AG08395 (cell line): Measurements from ENCODE around the gene LHFPL4.
A peak's percentile ranks its signal among the peaks of the same experiment; 100 is the strongest.
"Not testable (repeated sequence)": the region's sequence is repeated elsewhere in the genome, so short reads cannot be mapped to it uniquely, and the experiment has no call there.

ENCODE experiments used
- DNase-seq: peaks from one replicate; pipeline ENCODE4 v3.0.0; 2012; ENCODE audit warnings: mixed read lengths, low spot score

The LHFPL4 gene

GRCh38 chr3:9536212-9536611 lies 17.4 kb downstream of the LHFPL4 start:
- no peak for DNase-seq

GRCh38 chr3:9534429-9534828 lies 19.2 kb downstream of the LHFPL4 start:
- DNase-seq = no peak

- DNase-seq = no peak
Observed at GRCh38 chr3:9525078-9525477, 28.5 kb downstream of the LHFPL4 start.

- no peak for DNase-seq
Observed at GRCh38 chr3:9514956-9515355, 38.7 kb downstream of the LHFPL4 start.

- DNase-seq = no peak
Observed at GRCh38 chr3:9514306-9514705, 39.3 kb downstream of the LHFPL4 start.

- DNase-seq = no peak
Observed at GRCh38 chr3:9512456-9513045, 41.1 kb downstream of the LHFPL4 start.

- DNase-seq = no peak
Observed at GRCh38 chr3:9508781-9509180, 44.8 kb downstream of the LHFPL4 start.

- DNase-seq = no peak
Observed at GRCh38 chr3:9507586-9508578, 45.7 kb downstream of the LHFPL4 start.

DNA sequence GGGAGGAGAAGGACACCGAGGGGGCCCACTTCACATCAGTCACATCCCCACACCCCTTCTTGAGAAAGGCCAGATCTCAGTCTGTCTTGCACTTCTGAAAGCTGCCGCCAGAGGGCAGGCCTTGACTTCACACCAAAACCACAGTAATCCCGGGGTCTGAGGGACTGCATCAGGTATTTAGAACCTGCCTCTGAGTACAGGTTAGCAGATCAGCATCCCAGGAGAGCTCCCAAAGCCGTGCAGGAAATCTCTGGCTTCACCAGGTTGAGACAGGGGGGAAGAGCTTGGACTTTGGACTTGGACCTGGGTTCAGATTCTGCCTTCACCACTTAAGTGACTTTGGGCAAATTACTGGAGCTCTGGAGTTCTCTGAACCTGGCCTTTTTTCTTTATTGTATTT lies 50.3 kb downstream of the LHFPL4 start:
- DNase-seq = peak; percentile 67

DNA sequence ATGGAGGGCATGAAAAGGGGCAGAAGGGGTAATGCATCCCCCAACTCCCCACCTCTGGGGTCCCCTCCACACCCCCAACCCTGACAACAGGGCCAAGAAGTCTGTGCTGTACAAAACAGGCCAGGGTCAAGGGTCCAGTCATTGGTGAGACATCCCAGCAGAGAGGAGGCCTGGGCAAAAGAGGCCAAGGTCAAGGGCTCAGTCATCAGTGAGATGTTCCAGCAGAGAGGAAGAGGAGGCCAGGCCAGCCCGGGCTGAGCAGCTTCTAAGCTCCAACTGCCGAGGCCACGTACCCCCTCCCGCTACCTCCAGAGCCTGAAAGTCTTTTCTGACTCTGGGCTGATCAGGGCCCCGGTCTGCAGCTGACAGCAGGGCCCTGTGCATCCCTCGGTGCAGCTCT lies 52.4 kb downstream of the LHFPL4 start:
- no peak for DNase-seq

DNA sequence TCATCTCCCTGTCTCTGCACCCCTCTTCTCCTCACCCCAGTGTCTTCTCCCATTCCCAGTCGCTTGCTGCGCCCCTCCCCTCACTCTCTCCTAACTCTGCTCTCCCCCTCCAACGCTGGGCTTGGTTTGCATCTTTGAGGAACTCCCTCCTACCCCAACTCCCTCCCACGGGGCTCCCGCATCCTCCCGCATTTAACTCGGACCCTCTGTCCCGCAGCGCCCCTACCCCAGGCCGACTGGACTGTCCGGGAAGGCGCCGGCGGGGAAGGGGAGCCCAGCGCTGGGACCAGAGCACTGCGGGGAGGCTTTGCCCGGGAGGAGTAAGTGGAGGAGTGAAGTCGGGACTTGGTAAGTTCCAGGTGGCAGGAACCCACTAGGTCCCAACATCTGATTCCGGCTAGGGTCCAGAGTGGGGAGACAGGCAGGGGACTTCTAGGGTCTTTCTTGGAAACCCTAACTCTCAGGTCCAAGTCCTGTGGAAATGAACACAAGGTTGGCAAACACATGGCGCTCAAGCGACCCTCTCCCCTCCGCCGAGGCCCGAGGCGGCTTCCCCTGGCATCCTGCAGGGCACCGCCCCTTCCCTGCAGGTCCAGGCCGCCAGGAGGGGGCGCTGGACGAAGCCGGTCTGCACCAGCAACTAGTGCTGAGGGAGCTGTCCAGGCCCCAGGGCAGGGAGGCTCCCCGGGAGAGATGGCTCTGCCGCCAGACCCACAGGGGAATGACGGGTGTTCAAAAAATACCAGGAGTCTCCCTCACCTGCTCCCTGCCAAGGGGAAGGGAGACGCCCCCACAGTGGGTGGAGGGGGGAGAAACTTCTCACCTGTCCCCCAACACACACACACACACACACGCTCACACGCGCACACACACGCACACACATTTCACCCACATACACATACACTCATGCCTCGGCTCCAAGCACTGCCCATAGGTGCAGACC lies 53.2 kb downstream of the LHFPL4 start:
- peak; percentile 88 for DNase-seq

DNA sequence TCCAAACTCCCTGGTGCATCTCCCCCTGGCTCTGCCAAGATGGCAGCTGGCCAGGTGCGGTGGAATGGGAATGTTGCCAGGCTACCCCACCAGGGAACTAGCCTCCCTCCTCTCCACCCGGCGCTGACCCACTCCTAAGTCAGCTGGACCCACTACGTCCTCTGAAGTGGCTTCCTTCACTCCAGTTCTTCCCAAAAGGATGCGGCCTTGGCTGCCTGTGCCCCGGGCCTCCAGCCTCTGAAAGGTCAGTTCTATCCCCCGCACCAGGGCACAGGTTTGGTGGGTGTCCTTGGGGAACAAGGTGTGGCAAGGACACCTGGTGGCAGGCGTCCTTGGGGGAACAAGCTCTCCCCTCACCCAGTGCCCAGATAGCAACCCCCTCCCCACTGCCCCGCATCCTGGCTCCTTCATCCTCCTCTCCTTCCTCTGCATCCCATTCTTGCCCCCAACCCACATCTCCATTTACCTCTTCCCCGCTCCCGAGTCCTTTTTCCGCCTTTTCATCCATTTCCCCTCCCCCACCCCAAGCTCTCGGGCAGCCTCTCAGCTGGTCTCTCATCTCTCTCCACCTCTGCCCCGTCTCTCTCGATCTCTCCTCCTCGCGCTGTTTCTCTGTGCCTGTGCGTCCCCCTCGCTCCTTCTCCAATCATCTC lies 54.0 kb downstream of the LHFPL4 start:
- peak; percentile 24 for DNase-seq

- no peak for DNase-seq
Observed at GRCh38 chr3:9498781-9499180, 54.8 kb downstream of the LHFPL4 start.

DNA sequence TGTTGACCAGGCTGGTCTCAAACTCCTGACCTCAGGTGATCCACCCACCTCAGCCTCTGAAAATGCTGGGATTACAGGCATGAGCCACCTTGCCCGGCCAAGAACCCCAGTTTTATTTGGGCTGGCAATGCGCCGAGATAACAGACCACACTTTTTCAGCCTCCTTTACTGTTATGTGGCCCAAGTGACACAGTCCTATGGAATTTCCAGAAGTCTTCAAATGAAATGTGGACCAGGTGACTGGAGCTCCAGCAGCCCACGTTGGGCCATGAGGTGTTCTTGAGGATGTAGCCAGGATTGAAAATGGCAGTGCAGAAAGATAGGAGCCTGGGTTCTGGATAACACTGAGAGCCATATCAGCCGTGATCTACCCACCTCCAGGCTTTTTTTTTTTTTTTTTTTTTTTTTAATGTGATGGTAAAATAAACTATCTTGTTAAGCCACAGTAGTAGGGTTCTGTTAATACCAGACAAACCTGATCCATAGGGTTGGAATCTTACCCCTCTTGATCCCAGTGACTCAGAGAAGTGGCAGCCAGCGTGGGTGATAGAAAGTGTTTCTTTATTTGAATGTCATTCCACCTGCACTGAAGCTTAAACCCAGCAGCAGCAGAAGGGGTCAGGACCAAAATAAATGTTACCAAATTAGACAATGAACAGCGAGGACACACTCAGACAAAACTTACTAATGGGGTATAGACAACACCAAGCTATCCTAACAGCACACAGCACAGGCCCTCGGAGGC lies 55.6 kb downstream of the LHFPL4 start:
- DNase-seq = no peak

GRCh38 chr3:9496893-9497292 lies 56.7 kb downstream of the LHFPL4 start:
- DNase-seq = no peak

DNA sequence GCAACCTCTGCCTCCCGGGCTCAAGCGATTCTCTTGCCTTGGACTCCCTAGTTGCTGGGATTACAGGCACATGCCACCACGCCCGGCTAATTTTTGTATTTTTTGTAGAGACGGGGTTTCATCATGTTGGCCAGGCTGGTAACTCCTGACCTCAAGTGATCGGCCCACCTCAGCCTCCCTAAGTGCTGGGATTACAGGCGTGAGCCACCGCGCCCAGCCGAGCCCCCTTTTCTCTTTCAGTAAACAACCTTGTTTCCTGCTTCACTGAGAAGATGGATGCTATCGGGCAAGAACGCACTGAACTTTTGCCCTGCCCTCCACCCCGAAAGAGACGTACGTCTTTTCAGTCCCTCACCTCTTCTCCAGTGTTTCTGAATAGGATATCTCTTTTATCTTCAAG lies 59.6 kb downstream of the LHFPL4 start:
- not testable (repeated sequence) for DNase-seq

DNA sequence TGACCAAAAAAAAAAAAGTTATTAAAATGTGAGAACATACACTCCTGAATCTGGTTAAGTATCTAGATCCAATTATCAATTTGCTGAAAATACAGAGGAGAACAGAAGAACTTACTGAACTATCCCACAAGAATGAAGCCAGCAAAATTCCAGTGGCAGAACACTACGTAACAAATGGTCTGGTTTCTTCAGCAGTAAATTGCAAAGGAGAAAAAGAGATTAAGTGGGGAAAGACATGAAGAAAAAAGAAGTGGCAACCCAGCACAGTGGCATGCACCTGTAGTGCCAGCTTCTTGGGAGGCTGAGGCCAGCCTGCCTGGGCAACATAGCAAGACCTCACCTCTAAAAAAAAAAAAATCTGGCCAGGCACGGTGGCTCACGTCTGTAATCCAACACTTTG lies 62.1 kb downstream of the LHFPL4 start:
- DNase-seq = no peak

DNA sequence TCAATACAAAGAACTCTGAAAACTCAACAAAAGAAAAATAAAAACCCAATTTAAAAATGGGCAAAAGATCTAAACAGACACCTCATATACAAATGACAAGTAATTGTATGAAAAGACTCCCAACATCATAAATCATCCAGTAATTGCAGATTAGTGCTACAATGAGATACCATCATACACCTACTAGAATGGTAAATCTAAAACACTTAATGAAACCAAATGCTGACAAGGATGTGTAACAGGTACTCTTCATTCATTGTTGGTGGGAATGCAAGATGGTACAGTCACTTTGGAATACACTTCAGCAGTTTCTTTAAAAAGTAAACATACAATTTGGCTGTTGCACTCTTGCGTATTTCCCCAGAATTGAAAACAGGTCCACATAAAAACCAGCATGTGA lies 68.4 kb downstream of the LHFPL4 start:
- no peak for DNase-seq

DNA sequence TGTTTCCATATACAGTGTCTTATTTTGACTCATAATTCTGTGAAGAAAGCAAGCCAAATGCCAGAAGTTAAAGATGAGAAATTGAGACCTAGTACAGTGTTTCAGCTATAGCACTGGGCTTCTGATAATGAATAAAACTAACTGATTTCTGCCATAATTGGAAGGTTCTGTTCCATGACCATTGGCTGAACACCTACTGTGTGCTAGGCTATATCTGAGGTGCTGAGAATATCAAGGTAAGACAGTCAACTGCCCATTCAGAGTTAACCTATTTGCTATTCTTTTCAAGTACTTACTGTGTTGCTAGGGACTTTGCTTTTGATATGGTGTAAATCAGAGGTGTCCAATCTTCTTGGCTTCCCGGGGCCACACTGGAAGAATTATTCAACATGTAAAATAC lies 73.4 kb downstream of the LHFPL4 start:
- DNase-seq = no peak

- DNase-seq = no peak
Observed at GRCh38 chr3:9476935-9477334, 76.7 kb downstream of the LHFPL4 start.

DNA sequence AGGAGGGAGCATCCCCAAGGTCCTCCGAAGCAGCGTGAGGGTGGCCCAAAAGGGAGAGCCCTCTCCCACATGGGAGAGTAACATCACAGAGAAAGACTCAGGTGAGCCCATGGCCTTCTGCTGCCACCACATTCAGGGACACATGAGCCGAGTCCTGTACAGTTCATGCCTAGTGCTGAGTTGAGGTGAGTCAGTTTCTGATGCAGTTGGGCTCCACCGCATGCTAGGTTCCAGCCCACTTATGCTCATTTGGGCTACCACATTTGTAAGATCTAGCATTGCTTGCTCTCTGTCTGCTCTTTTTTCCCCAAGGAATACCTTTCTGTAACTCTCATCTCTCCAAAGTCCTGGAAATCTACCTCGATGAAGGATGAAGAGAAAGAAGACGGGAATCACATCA lies 79.1 kb downstream of the LHFPL4 start:
- DNase-seq = no peak
